ENCODE data around the gene DUSP19.

DUSP19 gene

DNA sequence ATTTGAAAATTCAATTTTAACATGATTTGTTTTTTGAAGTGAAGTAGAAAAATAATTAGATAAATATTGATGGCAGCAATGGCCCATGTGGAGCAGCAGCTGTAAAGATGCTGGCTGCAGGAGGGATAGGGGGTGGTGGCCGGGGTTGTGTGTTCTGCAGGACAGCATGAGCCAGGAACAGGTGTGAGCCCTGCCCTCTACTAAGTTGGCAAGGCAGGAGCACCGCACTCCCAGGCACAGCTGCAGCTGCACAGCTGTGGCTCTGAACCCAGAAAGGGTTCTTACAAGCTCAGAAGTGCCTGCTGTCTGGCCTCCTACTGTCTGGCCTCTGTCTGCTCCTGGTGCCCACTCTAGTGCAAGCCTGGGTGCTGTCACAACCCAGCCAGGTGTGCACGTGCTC, 10.0 kb upstream of the DUSP19 start:
- no peak for DNase-seq

DNA sequence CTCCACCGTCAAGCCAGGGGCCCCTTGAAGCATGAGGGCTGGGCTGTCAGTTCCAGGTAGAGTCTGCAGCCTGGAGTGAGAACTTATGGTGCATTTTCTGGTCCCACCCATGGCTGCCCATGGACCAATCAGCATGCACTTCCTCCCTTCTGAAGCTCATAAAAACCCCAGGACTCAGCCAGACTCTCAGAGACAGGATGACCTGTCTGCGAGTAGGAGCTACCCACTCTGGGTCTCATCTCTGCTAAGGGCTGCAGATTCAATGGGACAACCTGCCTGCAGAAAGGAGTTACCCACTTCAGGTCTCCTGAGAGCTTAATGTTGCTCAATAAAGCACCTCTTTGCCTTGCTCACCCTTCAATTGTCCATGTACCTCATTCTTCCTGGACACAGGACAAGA, 9.4 kb upstream of the DUSP19 start:
- peak in 1 of 3 donors; percentile 18 for DNase-seq

DNA sequence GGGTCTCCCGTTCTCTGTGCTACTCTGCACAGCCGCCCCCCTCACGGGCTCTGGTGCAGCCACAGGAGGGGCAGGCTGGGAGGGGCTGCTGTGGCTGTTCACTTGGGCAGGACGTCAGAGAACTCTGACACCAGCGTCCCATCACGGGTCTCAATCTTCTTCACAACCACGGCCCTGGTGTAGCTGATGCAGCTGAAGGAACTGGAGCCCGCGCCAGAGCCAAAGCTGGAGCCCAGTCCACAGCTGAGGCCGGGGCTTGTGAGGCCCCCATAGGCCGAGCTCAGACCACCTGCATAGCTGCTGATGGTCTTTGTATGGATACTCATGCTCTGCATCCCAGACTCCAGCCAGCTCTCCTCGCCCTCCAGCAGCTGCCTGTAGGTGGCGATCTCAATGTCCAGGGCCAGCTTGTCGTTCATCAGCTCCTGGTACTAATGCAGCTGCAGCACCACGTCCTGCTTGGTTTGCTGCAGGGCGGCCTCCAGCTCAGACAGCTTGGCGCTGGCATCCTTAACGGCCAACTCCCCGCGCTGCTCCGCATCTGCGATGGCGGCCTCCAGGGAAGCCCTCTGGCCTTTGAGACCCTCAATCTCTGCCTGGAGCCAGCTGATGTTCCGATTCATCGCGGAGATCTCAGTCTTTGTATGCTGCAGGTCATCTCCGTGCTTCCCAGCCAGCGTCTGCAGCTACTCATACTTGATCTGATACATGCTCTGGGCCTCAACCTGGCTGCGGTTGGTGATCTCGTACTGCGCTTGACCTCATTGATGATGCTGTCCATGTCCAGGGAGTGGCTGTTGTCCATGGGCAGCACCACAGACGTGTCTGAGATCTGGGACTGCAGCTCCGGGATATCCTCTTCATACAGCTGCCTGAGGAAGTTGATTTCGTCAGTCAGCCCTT, 7.4 kb upstream of the DUSP19 start:
- DNase-seq = peak; percentile 33 to 42 (median 33)

DNA sequence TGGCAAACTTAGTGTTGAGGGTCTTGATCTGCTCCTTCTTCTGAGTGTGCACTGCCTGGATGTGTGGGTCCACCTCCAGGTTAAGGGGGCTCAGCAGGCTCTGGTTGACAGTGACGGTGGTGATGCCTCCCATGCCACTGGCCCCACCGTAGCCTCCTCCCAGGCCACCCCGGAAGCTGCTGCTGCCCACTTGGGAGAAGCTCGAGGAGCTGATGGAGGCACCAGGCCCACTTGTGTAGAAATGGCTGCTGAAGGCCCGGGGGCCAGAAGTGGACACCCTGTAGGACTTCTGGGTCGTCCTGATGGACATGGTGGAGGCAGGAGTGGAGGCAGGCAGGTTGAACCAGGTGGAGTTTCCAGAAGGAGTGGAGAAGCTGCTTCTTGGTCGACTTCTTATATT, 6.4 kb upstream of the DUSP19 start:
- DNase-seq = no peak

DNA sequence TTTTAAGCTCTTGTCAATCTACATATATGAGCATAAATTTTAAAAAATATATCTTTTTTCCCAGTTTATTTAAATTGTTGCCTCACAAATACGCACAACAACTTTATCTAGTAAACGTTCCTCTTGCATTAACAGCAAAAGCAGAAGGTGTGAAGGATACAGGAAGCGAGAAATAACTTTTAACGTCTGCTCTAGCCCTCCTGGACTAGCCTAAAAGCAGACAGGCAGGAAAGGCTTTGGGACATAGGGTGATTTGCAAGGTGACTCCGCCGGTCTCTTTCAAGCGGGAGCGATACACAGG, 434 bp upstream of the DUSP19 start:
- peak in 1 of 3 donors; percentile 24 for DNase-seq

DNA sequence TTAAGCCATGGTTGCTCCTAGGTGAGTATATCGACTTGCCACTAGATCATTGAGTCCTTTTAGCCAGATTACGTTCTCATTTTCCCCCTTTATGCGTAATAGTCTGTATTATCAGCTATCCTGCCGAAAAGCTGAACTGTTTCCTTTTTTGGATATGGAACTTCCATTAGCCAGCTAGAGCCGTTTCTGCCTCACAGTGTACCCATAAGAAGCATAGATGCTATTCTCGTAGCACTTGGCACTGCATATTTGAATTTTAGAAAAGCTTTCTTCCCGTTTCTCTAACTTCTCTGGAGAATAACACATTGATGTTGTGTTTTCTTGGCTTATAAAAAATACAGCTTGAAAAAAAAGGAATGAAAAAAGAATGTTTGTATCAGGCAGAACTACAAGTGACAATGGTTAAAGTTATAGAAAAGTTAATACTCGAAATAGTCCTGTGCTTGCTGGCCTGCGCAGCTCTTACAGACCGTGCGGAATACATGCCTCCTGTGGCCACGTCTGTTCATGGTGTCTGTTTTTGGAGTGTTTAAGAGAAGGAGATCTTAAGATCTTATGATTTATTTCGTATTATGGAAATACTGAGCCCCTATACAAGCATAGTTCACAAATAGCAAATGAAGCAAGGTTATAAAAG, 710 bp downstream of the DUSP19 start:
- DNase-seq = peak; percentile 31 to 47 (median 39)

DNA sequence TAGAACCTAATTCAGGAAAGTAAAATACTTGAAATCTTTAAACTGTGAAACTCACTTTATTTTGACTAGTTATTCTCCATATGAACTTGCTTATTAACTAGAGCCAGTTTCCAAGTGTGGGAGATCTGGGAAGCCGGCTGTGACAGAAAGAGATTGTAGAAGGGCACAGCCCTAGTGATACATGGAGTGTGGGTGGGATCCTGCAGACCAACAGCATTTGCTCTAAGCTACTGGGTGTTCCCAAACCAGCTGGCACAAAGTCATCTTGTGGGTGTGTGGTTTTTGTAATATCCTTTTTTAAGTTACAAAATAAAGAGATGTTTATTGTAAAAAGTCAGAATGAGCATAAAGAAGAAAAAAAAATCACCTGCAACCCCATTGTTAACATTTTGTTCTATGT, 3.4 kb downstream of the DUSP19 start:
- DNase-seq = peak; percentile 63 to 74 (median 69)

DNA sequence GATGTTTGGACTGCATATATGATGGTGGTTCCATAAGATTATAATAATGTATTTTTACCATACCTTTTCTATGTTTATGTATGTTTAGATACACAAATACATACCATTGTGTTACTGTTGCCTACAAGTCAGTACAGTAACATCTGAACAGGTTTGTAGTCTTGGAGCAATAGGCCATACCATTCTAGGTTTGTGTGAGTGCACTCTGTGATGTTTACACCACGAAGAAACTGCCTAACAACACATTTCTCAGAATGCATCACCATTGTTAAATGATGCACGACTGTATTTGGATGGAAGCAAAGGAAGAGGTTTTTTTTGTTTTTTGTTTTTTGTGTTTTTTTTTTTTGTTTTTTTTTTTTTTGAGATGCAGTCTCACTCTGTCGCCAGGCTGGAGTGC, 9.5 kb downstream of the DUSP19 start:
- no peak for DNase-seq

DNA sequence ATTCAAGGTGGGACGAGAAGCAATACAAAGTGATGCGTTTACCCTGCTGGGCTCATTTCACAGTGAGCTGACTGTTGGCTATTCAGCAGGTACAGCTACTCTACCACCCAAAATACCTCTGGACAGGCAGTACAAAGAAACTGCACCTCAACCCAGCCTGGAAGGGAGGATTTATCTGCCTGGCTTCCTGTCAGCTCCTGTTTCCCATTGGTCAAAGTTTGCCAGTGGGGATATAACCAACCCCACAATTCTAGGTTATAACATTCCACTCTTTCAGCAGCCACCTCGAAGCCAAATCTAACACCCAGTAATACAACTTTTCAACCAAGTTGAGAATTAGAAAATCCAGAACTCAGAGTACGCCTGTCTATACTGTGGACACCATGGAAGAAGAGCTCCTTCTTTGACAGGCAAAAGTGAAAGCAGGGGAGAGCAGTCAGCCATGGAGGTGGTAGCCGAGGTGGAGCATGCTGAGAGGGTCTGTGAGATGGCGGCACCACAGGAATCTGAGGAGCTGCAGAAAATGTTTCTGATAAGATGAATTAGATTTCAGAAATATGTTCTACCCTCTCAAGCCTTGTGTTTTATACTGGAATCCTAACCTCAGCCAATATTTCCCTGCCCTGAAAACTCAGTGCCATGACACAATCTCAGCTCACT, 10.8 kb downstream of the DUSP19 start:
- no peak for DNase-seq

DNA sequence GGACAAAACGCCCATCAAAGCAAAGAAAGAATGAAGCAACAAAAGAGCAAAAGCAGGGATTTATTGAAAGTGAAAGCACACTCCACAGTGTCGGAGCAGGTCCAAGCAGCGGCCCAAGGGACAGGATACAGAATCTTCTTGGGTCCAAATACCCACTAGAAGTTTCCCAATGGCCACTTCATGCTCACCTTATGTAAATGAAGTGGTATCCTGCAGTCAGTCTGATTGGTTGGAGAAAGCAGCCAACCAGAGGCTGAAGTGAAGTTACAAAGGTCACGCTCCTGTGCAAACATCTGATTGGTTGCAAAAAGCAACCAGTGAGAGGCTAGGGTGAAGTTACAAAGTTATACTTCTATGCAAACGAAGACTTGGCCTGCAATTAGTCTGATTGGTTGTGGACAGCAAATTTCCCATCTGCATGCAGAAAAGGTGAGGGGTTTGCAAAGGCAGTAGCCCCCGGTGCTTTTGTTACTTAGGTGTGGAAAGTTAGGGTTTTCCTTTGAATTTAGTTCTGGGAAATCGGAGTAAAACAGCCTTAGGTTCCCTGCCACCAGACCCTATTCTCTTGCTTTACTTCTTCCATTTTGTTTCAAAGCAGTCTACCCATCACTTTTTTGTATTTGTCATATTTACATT, 12.9 kb downstream of the DUSP19 start:
- no peak for DNase-seq

DNA sequence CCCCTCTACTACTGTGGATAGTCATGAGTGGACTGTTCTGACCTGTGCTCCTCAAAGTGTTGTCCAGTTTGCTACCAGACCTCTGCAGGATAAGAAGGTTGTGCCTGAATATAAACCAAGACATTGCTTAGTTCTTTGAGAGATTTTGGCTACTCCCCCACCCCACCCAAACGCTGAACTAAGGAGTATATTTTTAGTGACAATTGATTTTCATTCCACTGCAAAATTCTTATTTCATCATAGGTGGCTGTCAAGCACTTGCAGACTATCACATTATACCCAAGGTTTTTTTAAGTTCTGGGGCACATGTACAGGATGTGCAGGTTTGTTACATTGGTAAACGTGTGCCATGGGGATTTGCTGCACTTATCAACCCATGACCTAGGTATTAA, 13.4 kb downstream of the DUSP19 start:
- DNase-seq = no peak

DNA sequence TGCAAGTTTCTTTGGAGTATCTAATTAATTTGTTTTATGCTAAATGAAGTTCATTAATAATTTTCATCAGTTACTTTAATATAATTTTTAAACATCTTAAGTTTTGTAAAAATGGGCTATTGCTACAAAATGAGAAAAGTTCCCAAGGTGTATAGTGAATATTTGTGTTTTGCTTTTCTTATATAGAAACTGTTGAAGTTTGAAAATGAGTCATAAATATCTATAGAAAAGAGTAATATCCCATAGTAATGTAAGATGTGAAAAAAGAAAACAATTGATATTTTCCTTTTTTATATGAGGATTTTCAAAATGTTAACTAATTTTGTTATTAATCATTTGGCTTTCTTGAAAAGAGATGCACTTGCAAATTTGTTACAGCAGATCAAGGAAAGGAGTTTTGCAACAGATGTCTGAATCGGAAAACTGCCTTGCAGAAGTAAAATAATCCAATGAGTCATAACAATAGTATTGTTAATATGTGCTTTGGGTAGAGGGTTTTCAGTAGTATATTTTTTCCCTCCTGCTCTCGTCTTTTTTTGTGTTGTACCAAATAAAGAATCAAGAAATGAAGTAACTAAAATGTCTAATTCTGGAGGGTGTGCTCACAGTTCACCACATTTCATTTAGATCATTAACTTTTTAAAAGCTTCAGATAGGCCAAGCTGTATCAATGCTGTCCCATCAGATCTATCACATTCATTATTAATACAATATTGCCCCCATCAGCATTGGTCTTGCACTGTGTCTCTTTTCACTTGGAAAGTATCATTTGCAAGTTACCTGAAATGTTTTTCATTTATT, 15.5 kb downstream of the DUSP19 start:
- DNase-seq = peak in 1 of 3 donors; percentile 5

DNA sequence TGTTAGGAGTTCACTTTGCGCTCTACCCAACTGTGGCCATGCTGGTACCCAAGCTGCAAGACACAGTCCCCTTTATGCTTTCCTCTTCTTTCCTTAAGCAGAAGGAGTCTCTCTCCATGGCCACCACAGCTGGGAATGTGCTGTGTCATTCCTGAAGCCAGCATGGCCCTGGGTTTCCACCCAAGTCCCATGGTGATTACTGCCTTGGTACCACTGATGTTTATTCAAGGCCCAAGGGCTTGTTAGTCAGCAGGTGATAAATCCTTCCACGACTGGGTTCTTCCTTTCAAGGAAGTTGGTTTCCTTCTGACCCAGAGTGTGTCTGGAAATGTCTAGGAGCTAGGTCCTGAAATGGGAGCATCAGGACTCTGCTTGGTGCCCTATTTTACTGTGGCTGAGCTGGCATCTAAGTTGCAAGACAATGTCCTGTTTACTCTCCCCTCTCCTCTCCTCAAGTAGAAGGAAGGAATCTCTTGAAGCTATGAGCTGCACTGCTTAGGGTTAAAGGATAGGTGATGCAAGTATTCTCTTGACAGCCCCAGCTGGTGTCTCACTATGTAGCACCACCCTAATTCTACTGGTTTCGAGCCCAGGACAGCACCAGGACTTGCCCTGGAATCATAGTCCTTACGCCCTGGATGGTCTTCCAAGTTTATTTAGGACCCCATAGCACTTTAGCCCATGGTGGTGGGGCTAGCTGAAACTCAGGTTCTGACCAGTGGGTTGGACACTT, 27.0 kb downstream of the DUSP19 start:
- no peak for DNase-seq

DNA sequence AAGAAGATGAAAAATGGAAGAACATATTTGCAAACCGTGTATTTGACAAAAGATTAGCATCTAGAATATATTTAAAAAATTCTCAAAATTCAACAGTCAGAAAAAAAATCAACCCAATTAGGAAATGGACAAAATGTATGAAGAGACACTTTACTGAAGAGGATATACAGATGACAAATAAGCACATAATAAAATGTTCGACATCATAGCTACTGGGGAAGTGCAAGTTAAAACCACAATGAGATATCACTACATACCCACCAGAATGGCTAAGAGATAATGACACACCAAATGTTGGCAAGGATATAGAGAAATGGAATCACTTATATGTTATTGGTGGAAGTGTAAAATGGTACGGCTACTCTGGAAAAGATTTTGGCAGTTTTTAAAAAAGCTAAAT, 34.0 kb downstream of the DUSP19 start:
- DNase-seq = no peak

DNA sequence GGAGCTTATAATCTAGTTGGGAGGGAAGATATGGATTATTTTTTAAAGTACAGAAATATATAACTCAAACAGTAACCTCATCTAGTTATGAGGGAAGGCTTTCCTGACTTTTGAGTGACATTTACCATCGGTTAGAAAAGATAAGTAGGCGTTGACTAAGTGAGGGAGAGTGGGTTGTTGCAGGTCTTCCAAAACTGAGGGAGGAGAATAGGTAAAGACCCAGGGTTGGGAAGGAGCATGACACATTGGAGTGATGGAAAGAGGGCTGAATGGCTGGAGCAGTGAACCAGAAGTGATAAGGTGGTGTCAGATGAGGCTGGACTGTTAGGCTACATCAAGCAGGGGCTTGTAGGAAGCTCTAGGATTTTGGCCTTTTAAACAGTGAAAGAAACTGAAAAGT, 35.1 kb downstream of the DUSP19 start:
- no peak for DNase-seq

DNA sequence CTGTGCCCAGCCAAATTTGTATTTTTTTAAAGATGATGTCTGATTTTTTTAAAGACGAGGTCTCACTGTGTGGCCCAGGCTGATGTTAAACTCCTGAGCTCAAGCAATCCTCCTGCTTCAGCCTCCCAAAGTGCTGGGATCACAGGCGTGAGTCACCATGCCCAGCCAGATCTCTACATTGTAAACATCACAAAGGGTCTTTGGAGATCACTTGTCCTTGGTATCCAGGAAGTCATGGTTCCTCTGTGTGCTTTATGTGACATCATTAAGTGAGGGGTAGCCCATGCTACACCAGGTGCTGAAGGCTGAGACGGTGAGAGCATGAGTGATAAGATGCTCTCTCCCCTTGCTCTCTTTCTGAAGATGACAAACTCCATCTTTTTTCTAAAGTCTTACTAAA, 38.7 kb downstream of the DUSP19 start:
- no peak for DNase-seq

DNA sequence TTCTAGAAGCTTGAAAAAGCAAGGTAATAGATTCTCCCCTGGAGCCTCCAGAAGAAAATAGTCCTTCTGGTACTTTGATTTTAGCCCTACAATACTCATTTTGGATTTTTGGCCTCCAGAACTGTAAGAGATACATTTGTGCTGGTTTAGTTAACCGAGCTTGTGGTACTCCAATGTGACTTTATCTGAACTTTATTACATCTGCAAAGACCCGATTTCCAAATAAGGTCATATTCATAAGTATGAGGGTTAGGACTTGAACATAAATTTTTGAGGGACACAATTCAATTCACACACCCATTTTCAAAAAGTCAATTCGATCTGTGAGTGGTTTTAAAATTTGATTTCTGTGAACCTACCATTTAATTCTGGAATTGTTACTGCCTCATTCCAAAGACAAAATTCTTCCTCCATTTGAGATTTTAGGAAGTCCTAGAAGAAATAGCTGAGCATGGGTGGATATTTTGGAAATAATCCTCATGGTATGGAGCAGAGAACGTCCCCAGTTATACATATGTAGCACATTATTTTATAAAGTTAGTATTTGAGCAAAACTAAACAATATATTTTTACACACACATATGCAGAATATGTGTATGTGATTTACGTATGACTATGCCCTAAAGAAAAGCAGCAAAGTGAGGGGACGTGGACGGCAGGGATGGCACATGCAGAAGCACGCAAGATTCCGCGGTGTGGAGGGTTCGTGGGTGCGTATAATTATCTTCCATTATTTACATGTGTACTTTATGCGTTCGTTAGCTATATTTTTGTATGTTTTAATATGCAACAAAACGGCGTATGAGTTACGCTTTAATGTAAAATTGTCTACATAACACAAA, 44.8 kb downstream of the DUSP19 start:
- DNase-seq = no peak

DNA sequence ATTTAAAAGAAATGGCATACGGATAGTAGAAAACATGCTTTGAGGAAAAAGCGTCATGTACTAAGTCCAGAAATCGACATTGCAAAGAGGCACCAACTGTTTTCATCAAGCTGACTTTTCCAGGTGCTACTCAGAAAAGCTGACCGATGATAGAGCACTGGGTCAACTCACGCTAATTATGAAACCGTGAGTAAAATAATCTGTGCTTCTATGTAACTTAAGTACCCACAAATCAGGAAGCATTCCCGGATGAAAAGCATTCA, 45.3 kb downstream of the DUSP19 start:
- no peak for DNase-seq

DNA sequence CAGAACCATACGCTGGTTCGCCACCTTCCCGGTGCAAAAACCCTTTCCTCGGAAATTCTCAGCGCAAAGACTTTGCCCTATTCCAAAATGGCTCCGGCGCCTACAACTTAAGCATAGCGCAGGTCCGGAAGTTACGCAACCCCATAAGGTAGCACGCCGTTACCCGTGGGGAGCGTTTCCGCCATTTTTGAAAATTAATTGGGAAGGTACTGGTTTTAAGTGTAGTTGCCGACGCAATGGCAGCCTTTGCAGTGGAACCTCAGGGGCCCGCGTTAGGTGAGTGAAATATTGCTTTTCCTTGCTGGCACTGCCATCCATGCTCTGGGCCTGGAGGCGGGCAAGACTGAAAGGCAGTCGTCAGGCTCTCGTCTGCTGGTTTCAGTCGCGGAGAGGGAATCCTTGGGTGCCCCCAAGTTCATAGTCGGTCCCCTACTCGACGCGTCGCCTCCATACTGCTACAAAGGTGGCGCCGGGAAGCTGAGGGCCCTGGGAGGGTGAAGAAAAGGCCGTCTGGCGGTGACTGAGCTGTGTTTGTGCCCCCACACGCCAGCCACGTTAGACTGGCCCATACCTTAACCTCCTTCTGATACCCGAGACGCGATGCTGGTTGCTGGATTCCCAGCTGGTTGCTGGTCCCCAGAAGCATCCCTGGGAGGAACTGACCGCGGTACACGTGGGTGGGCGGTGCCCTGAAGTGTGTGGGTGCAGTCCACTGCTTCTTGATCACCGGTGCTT, 45.8 kb downstream of the DUSP19 start, which contains the start of gene NUP35:
NUP35 (plus strand) TSS at position 222 of the 735 bp plus-strand sequence; CDS start at position 237, 15 bp downstream.
- peak; percentile 93 to 97 (median 95) for DNase-seq

DNA sequence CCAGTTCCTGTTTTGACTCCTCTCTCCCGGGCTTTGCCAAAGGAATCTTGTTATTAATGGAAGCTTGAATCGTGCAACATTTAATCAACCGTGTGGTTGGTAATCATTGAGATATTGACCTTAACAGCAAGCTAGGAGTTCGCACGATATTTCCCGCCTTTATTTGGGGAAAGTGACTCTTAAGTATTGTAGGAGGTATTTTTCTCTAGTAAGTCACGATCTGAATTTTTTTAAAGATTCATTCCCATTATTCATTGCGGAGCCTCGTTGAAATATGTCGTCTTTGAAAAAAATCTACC, 46.4 kb downstream of the DUSP19 start:
- DNase-seq = no peak

Data from suppressor macrophage treated with lipopolysaccharide for 1 hour (primary cell).